ENCODE results near the gene EGLN3. TPM values are rescaled to one million over a fixed set of nuclear protein-coding genes. Genes with fewer than 3 reads are reported as not detected.
A peak's percentile ranks its signal among the peaks of the same experiment; 100 is the strongest.

The EGLN3 gene
- total RNA-seq = 1 to 10 TPM; 1.4 to 1.7 TPM

GRCh38 chr14:33950320-33951182 lies at the start of gene EGLN3:
Gene EGLN3, minus strand, starts transcription at chr14:33951074. Its CDS starts 322 bp downstream, at chr14:33950752.
- no peak within 1 kb of the TSS for H3K27ac Mint-ChIP-seq
- no peaks in the 10 kb centered on the region for H3K9me3 Mint-ChIP-seq
- peak within 1 kb of the TSS; percentile 79 for H3K4me3 Mint-ChIP-seq
- peak; percentile 60 for DNase-seq
- no peaks in the 10 kb centered on the region for H3K36me3 Mint-ChIP-seq
- H3K4me1 Mint-ChIP-seq = peaks cover 3% of the 10 kb centered on the region
- peaks cover 73% of the 10 kb centered on the region for H3K27me3 Mint-ChIP-seq

GRCh38 chr14:34000396-34000795 lies 49.5 kb upstream of the EGLN3 start:
- Mint-ChIP-seq H3K4me1 (no peaks in the 10 kb centered on the region), H3K27me3 (no peaks in the 10 kb centered on the region), H3K36me3 (peaks cover 2% of the 10 kb centered on the region), H3K9me3 (no peaks in the 10 kb centered on the region), H3K4me3 (no peak overlapping the region), H3K27ac (no peak overlapping the region)
- DNase-seq = no peak

DNA sequence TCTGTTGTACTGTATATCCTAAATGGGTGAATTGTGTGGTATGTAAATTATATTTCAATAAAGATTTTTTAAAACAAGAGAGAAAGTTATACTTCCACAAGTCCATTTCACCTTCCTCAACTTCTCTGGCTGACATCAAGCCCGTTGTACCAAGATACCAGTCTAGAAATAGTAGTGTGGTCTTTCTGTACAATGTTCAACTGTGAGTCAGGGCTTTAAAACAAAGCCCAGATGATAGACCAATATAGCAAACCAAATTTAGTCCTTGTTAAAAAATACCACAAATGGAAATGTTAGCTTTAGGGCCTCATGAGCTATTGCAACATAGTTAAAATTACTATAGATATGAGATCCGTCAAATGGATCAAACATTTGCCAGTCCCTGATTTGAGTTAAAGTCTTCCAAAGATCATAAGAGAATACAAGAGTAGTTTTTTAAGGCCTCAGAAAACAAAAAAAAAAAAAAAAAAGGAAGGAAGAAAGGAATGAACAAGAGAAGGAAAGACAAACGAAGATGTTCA lies 49.0 kb upstream of the EGLN3 start:
- Mint-ChIP-seq H3K36me3 (peaks cover 2% of the 10 kb centered on the region), H3K27ac (no peak overlapping the region), H3K9me3 (no peaks in the 10 kb centered on the region), H3K4me3 (no peak overlapping the region), H3K27me3 (no peaks in the 10 kb centered on the region), H3K4me1 (no peaks in the 10 kb centered on the region)
- DNase-seq = no peak

GRCh38 chr14:33997611-33998010 lies 46.7 kb upstream of the EGLN3 start:
- H3K4me3 Mint-ChIP-seq = no peak overlapping the region
- DNase-seq = no peak
- H3K4me1 Mint-ChIP-seq = no peaks in the 10 kb centered on the region
- H3K27ac Mint-ChIP-seq = peak overlapping the region; percentile 22
- no peaks in the 10 kb centered on the region for H3K9me3 Mint-ChIP-seq
- H3K36me3 Mint-ChIP-seq = peaks cover 2% of the 10 kb centered on the region
- H3K27me3 Mint-ChIP-seq = no peaks in the 10 kb centered on the region

GRCh38 chr14:33996462-33996861 lies 45.6 kb upstream of the EGLN3 start:
- Mint-ChIP-seq H3K4me1 (no peaks in the 10 kb centered on the region), H3K27ac (no peak overlapping the region), H3K36me3 (peaks cover 2% of the 10 kb centered on the region), H3K27me3 (no peaks in the 10 kb centered on the region), H3K4me3 (no peak overlapping the region), H3K9me3 (no peaks in the 10 kb centered on the region)
- DNase-seq = no peak

GRCh38 chr14:33993246-33993645 lies 42.4 kb upstream of the EGLN3 start:
- Mint-ChIP-seq H3K4me3 (no peak overlapping the region), H3K4me1 (peaks cover 2% of the 10 kb centered on the region), H3K27ac (no peak overlapping the region), H3K9me3 (no peaks in the 10 kb centered on the region), H3K36me3 (peaks cover 2% of the 10 kb centered on the region), H3K27me3 (no peaks in the 10 kb centered on the region)
- DNase-seq = no peak

- H3K4me1 Mint-ChIP-seq = peaks cover 2% of the 10 kb centered on the region
- peaks cover 2% of the 10 kb centered on the region for H3K36me3 Mint-ChIP-seq
- no peak overlapping the region for H3K4me3 Mint-ChIP-seq
- H3K27me3 Mint-ChIP-seq = no peaks in the 10 kb centered on the region
- H3K9me3 Mint-ChIP-seq = no peaks in the 10 kb centered on the region
- no peak for DNase-seq
- no peak overlapping the region for H3K27ac Mint-ChIP-seq
These were observed 41.6 kb upstream of the EGLN3 start for GRCh38 chr14:33992274-33993007.

DNA sequence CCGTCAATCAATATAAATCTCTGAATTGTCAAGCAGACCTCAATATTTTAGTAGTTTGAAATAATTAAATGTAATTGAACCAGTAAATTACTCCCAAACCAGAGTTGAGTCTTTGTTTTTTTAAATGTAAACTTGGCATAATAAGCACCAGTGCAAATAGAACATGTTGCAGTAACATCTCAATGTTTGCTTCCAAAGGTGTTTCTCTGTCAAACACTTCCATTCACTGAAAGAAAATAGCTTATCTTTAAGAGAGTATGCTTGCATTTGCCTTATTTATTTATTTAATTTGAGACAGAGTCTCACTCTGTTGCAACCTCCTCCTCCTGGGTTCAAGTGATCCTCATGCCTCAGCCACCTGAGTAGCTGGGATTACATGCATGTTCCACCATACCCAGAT lies 39.9 kb upstream of the EGLN3 start:
- no peaks in the 10 kb centered on the region for H3K27me3 Mint-ChIP-seq
- DNase-seq = no peak
- no peak overlapping the region for H3K27ac Mint-ChIP-seq
- no peaks in the 10 kb centered on the region for H3K36me3 Mint-ChIP-seq
- H3K4me1 Mint-ChIP-seq = peaks cover 2% of the 10 kb centered on the region
- H3K9me3 Mint-ChIP-seq = no peaks in the 10 kb centered on the region
- H3K4me3 Mint-ChIP-seq = no peak overlapping the region

DNA sequence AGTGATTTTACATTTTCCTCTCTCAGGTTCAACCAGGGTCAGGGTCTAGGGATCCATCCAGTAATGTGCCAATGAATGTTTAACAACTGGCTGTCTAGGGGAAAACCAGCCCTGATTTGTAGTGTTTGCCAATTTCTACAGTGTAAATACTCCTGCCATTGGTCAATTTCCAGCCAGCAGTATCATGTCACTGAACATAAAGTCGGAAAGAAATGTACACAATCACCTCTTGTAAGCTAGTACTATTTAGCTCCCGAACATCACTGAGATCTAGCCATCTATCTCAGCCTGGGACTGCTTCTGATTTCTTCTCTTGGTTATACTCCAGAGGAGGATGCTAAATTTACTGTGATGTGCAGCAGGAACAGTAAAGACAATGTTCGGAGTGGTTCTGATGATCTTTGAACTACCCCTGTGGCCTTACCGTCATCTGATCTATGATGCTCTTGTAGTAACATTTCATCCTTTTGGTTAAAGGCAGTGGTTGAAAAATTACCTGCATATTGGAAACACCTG lies 36.7 kb upstream of the EGLN3 start:
- H3K4me3 Mint-ChIP-seq = no peak overlapping the region
- no peaks in the 10 kb centered on the region for H3K36me3 Mint-ChIP-seq
- no peaks in the 10 kb centered on the region for H3K27me3 Mint-ChIP-seq
- peaks cover 2% of the 10 kb centered on the region for H3K4me1 Mint-ChIP-seq
- H3K27ac Mint-ChIP-seq = no peak overlapping the region
- H3K9me3 Mint-ChIP-seq = peaks cover 3% of the 10 kb centered on the region
- DNase-seq = no peak

GRCh38 chr14:33986804-33987203 lies 35.9 kb upstream of the EGLN3 start:
- Mint-ChIP-seq H3K27ac (no peak overlapping the region), H3K36me3 (no peaks in the 10 kb centered on the region), H3K27me3 (no peaks in the 10 kb centered on the region), H3K4me3 (no peak overlapping the region), H3K4me1 (peaks cover 2% of the 10 kb centered on the region), H3K9me3 (peaks cover 3% of the 10 kb centered on the region)
- DNase-seq = no peak

DNA sequence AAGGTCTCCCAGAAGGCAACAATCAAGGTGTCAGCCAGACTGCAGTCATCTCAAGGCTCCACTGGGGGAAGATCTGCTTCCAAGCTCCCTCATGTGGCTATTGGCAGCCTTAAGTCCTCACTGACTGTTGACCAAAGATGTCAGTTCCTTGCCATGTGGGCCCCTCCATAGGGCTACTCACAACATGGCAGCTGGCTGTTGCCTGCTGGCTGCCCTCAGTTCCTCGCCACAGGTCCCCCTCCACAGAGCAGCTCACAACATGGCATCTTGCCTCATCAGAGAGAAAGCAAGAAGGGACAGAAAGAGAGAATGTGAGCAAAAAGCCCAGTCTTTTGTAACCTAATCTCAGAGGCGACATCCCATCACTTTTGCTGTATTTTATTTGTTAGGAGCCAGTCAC lies 34.4 kb upstream of the EGLN3 start:
- peaks cover under 1% of the 10 kb centered on the region for H3K4me1 Mint-ChIP-seq
- DNase-seq = no peak
- no peaks in the 10 kb centered on the region for H3K36me3 Mint-ChIP-seq
- H3K27me3 Mint-ChIP-seq = no peaks in the 10 kb centered on the region
- no peak overlapping the region for H3K27ac Mint-ChIP-seq
- H3K9me3 Mint-ChIP-seq = peaks cover 3% of the 10 kb centered on the region
- H3K4me3 Mint-ChIP-seq = no peak overlapping the region

- no peak overlapping the region for H3K4me3 Mint-ChIP-seq
- no peaks in the 10 kb centered on the region for H3K4me1 Mint-ChIP-seq
These were observed 28.9 kb upstream of the EGLN3 start for GRCh38 chr14:33979613-33980276.

DNA sequence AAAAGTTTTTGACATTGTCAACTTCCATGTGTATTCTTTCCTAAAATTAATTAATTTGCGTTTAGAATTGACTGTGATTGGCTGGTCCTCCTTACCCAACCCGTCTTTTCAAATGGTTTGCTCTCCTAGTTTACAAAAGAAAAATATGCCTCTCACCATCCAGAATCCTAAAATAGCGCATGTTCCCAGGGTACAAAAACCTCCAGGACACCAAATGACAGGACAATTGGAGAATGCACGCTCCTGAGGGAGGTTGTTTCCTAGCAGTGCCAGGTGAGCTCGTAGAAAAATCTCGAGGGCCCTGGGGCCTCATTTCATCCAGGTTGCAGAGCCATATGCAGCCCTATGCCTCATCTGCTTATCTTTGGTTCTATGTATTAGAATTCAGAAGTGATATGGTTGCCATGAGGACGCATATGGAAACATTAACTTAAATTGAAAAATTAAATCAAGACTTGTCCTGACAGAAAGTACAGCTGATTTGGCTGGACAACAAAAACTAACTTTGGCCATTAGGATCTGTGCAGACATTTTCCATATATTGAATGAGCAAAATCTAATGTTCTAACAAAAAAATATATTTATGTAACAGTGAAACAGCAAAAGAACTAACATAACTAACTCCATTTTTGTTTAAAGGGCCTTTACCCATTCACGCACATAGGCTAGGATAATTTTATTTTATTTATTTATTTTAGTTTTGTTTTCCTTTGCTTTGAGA lies 28.2 kb upstream of the EGLN3 start:
- Mint-ChIP-seq H3K4me1 (no peaks in the 10 kb centered on the region), H3K27me3 (peaks cover 5% of the 10 kb centered on the region)
- no peak for DNase-seq

More at GRCh38 chr14:33979613-33980276, 28.9 kb upstream of the EGLN3 start:
- H3K27ac Mint-ChIP-seq = no peak overlapping the region
- H3K27me3 Mint-ChIP-seq = peaks cover 5% of the 10 kb centered on the region
- DNase-seq = no peak
- peaks cover 3% of the 10 kb centered on the region for H3K9me3 Mint-ChIP-seq
- H3K36me3 Mint-ChIP-seq = no peaks in the 10 kb centered on the region

DNA sequence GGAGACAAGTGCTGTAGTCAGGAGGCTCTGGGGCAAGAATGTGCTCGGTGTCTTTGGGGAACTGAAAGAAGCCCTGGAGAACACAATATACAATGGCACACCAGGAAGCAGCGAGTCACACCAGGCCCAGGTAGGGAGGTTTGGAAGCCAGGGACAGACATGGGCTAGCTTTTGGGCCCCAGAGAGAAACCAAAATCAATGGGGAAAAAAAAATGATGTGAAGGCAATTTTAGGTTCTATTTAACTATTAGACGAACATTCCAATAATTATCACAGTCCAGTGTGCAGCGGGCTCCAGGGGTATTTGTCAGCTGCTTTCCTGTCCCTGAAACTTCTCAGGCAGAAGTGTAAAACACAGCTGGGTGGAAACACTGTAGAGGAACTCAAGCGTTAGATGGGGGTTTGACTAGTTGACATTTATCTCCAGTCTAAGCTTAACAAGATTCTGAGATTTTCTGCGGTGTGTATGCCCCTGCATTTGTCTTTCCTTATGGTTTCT lies 21.8 kb upstream of the EGLN3 start:
- no peak for DNase-seq
- Mint-ChIP-seq H3K36me3 (no peaks in the 10 kb centered on the region), H3K4me3 (no peak overlapping the region), H3K4me1 (no peaks in the 10 kb centered on the region), H3K27ac (no peak overlapping the region), H3K9me3 (peaks cover 6% of the 10 kb centered on the region), H3K27me3 (peaks cover 5% of the 10 kb centered on the region)

More for the DNA sequence above, 28.2 kb upstream of the EGLN3 start:
- no peak overlapping the region for H3K27ac Mint-ChIP-seq
- no peaks in the 10 kb centered on the region for H3K36me3 Mint-ChIP-seq
- H3K9me3 Mint-ChIP-seq = peaks cover 3% of the 10 kb centered on the region
- no peak overlapping the region for H3K4me3 Mint-ChIP-seq
